ENCODE results near the gene GJA4.
A peak's percentile ranks its signal among the peaks of the same experiment; 100 is the strongest.

The GJA4 gene

GRCh38 chr1:34745666-34746065 lies 47.1 kb upstream of the GJA4 start (continued):
- TF ChIP-seq PRDM2 (tag by site-specific recombination; IDR thresholded peaks at IDR 0.05; ENCODE audit: borderline replicate concordance), result no peak
- TF ChIP-seq GLIS1 (tag by site-specific recombination; IDR thresholded peaks at IDR 0.05), result no peak
- no peak for TF ChIP-seq ZNF169 (tag by site-specific recombination; IDR thresholded peaks at IDR 0.05)
- TF ChIP-seq ZNF488 (tag by site-specific recombination; IDR thresholded peaks at IDR 0.05), result no peak
- no peak for TF ChIP-seq ZNF629 (tag by site-specific recombination; IDR thresholded peaks at IDR 0.05)

GRCh38 chr1:34746101-34746500 lies 46.7 kb upstream of the GJA4 start:
- CTCF ChIA-PET, result interaction anchor here (0.5 to 0.8 kb wide), 3 partner anchors 17 to 428 kb away, joined by 3 to 5 read pairs (median 3); no protein-coding TSS in a partner anchor

GRCh38 chr1:34746785-34747637 lies 45.8 kb upstream of the GJA4 start:
- TF ChIP-seq ZBTB11 (tag by site-specific recombination; conservative IDR thresholded peaks at IDR 0.05; ENCODE audit: low read depth) (no peak), ZNF768 (tag by site-specific recombination; IDR thresholded peaks at IDR 0.05) (peak; percentile 55; the same call in 1 of the 2 replicates)
- ChIA-PET POLR2A (no interaction called here), CTCF (interaction anchor here (0.6 to 0.8 kb wide), 2 partner anchors 16 to 151 kb away, joined by 3 to 5 read pairs; no protein-coding TSS in a partner anchor)
- no peak overlapping the region for H3K4me3 ChIP-seq (ENCODE audit: low read depth, low read length)
- H3K4me1 ChIP-seq (ENCODE audit: control insufficient read depth, insufficient read depth, low read length), result no peaks in the 10 kb centered on the region
- H3K36me3 ChIP-seq (ENCODE audit: control insufficient read depth in 2 of 2, insufficient read depth in 1 of 2, low read length in 2 of 2), result no peaks in the 10 kb centered on the region
- H3K27ac ChIP-seq (ENCODE audit: extremely low read depth, low read depth, low read length), result no peak overlapping the region
- no peaks in the 10 kb centered on the region for H3K9me3 ChIP-seq (ENCODE audit: control insufficient read depth, insufficient read depth, low read depth, low read length)

More at GRCh38 chr1:34746101-34746500, 46.7 kb upstream of the GJA4 start:
- TF ChIP-seq ZNF768 (tag by site-specific recombination; IDR thresholded peaks at IDR 0.05), result peak; percentile 34; the same call in 1 of the 2 replicates
- TF ChIP-seq ZNF654 (tag by site-specific recombination; IDR thresholded peaks at IDR 0.05; ENCODE audit: low read depth), result no peak
- TF ChIP-seq ZBTB8A (tag by site-specific recombination; IDR thresholded peaks at IDR 0.05), result no peak
- TF ChIP-seq ZNF433 (tag by site-specific recombination; IDR thresholded peaks at IDR 0.05; ENCODE audit: low read depth), result no peak
- no peak overlapping the region for H3K27ac ChIP-seq (ENCODE audit: extremely low read depth, low read depth, low read length)
- no peak overlapping the region for H3K4me3 ChIP-seq (ENCODE audit: low read depth, low read length)
- H3K9me3 ChIP-seq (ENCODE audit: control insufficient read depth, insufficient read depth, low read depth, low read length), result no peaks in the 10 kb centered on the region
- POLR2A ChIA-PET, result no interaction called here
- no peaks in the 10 kb centered on the region for H3K36me3 ChIP-seq (ENCODE audit: control insufficient read depth in 2 of 2, insufficient read depth in 1 of 2, low read length in 2 of 2)
- H3K4me1 ChIP-seq (ENCODE audit: control insufficient read depth, insufficient read depth, low read length), result no peaks in the 10 kb centered on the region

All from HEK293 (cell line).